ENCODE data around the gene REV3L.
"Not testable (repeated sequence)": the region's sequence is repeated elsewhere in the genome, so short reads cannot be mapped to it uniquely, and the experiment has no call there.

- TF ChIP-seq CTCF (IDR thresholded peaks at IDR 0.05; ENCODE audit: insufficient read depth, low read length); REST (IDR thresholded peaks at IDR 0.05; ENCODE audit: insufficient replicate concordance, low read depth): not testable (repeated sequence)
Observed at GRCh38 chr6:111476061-111476460, 7.0 kb downstream of the REV3L start.

Data from HL-60 (cell line).